Fibroblast of skin of back (primary cell): Measurements from ENCODE around the gene OR4X1. TPM values are rescaled to one million over a fixed set of nuclear protein-coding genes. Genes with fewer than 3 reads are reported as not detected.
"Not testable (repeated sequence)": the region's sequence is repeated elsewhere in the genome, so short reads cannot be mapped to it uniquely, and the experiment has no call there.

ENCODE experiments used
- DNase-seq: peaks from one replicate; pipeline ENCODE4 v3.0.0-alpha.2; 2013
- polyA plus RNA-seq, 2 experiments: library from polyadenylated mRNA; unstranded; fragments of 120-200 nt; gene quantifications; one replicate each; pipeline ENCODE4 v1.2.1, GENCODE V29; 2013; ENCODE audit not compliant: insufficient read length in 2 of 2

Gene OR4X1
- polyA plus RNA-seq (2013, experiment 1 of 2; ENCODE audit: insufficient read length): not detected
- not detected for polyA plus RNA-seq (2013, experiment 2 of 2; ENCODE audit: insufficient read length)

DNA sequence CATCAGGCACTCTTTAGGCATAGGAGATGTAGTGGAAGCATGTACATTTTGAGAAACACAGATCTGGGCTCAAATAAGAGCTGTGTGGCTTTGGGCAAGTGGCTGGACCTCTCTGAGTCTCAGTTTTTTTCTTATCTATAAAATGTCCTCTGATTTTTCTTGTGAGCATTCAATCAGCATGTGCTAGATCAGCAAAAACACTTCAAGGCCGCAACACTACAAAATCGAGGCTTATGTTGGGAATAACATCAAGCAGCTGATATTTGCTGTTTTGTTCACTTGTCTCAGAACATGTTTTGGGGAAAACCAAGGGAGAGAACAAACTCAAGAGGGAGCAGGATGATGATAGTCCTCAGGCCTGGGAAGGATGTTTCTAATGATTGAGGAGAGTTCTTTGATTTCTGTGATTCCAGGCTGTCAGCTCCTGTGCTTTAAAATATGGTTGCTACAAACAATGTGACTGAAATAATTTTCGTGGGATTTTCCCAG lies at the start of gene OR4X1:
TSS of gene OR4X1 (plus strand) at position 439 of the 489 bp plus-strand sequence. CDS start at position 439, 0 bp downstream.
- no peak for DNase-seq

GRCh38 chr11:48216510-48216909 lies 47.2 kb upstream of the OR4X1 start, which contains the start of gene OR4B1:
TSS of gene OR4B1 (plus strand) at chr11:48216810. CDS start at chr11:48216810, 0 bp downstream.
- DNase-seq: no peak

GRCh38 chr11:48228761-48229160 lies 34.9 kb upstream of the OR4X1 start:
- no peak for DNase-seq

- DNase-seq: not testable (repeated sequence)
Measured at GRCh38 chr11:48230057-48230456, 33.6 kb upstream of the OR4X1 start.

- no peak for DNase-seq
Measured at GRCh38 chr11:48237727-48238126, 25.9 kb upstream of the OR4X1 start.

GRCh38 chr11:48242501-48242900 lies 21.2 kb upstream of the OR4X1 start:
- DNase-seq: no peak

- DNase-seq: no peak
Measured at GRCh38 chr11:48244804-48245203, 18.9 kb upstream of the OR4X1 start, which contains the start of gene OR4X2. TSS of gene OR4X2 (plus strand) at chr11:48245104. CDS start at chr11:48245104, 0 bp downstream.

- DNase-seq: no peak
Measured at GRCh38 chr11:48248902-48249301, 14.8 kb upstream of the OR4X1 start.

DNA sequence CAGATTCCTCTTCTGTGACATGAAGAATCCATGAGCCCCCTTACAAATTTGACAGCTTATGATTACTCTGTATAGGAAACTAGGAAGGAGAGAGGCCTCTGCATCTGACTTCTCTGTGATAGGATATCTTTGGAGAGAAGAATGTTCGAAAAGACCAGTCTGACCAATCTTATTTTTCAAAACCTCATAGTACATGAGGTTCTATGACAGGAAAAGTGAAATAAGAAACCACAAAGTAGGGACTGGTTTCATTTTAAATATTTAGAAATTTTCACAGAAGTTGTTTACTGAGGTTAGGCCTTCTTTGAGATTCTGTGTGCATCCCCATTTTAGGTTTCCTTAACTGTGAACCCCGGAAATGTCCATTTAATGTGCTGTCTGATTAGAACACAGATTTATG lies 2.1 kb upstream of the OR4X1 start:
- DNase-seq: no peak

- no peak for DNase-seq
Measured at GRCh38 chr11:48270621-48271020, 7.0 kb downstream of the OR4X1 start.

DNA sequence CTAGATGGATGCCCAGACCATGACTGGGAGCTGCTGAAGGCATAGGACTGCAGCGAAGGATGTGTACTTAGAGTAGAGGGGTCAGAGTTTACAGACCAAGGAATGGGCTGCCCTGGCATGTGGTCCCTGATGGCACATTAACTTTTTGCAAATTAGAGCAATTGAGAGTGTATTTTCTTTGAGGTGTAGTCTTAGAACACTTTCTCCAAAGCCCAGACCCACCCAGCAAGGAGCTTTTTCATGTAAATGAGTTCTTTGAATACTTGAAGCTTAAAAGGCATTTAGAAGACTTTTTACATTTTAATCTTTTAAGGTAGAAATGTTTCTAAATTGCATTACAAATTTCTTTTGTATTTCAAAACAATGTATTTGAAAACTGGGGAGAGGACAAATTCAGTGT lies 8.9 kb downstream of the OR4X1 start:
- no peak for DNase-seq

- no peak for DNase-seq
Measured at GRCh38 chr11:48305923-48306322, 42.3 kb downstream of the OR4X1 start, which contains the start of gene OR4S1. TSS of gene OR4S1 (plus strand) at chr11:48306223. CDS start at chr11:48306223, 0 bp downstream.

DNA sequence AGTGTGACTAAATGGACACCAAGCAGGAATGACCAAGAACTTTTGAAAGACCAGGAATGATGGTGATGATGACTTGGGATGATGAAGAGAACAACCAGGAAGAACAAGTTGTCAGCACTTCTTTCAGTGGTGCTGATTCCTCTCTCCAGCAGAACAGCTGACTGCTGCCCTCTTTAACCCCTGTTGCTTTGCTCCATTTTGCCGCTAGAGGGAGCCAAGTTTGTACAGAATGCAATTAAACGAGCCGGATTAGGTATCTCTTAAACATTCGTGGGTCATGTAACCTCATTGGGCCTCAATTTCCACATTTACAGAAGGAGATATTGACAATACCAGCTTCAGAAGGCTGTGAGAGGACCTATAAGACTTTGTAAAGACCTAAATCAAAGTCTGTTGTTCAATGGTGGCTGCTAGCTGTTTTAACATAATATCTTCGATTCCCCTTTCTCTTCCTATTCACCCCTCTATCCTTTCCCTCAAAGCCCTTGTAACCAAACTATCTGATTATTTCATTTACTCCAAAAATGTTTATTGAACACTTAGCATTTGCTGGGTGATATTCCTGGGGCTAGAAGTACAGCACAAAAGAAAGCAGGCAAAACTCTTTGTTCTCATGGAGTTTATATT lies 44.2 kb downstream of the OR4X1 start:
- DNase-seq: peak; percentile 49

- DNase-seq: not testable (repeated sequence)
Measured at GRCh38 chr11:48313590-48313989, 49.9 kb downstream of the OR4X1 start.
